H1 (cell line): Measurements from ENCODE around the gene CGN. TPM values are rescaled to one million over a fixed set of nuclear protein-coding genes. Genes with fewer than 3 reads are reported as not detected.

Experiments
- CTCF ChIA-PET: fragments of 300-600 bp; sonication (Branson Sonifier 250); formaldehyde crosslinking; loops from one replicate; lab custom pipeline; 2021; ENCODE audit not compliant: partially characterized antibody; lab: Charles Lee
- POLR2A ChIA-PET: fragments of 300-600 bp; sonication (Branson Sonifier 250); formaldehyde crosslinking; loops from one replicate; lab custom pipeline; 2021; ENCODE audit warnings: inconsistent platforms; ENCODE audit not compliant: partially characterized antibody; lab: Charles Lee
- DNase-seq, 2 experiments: peaks; one replicate each; pipeline versions ENCODE4 v3.0.0 to v3.0.0-alpha.2; 2010 to 2022; ENCODE audit warnings: low spot score in 2 of 2, low read depth in 1 of 2, mixed read lengths in 1 of 2
- FAIRE-seq: peaks from 2 replicates; lab custom pipeline; 2011; peaks lifted over from hg19 to GRCh38; lab: Jason Lieb, UNC
- H2AFZ ChIP-seq: 2 replicates; pipeline ENCODE4 v1.8.1; 2012; ENCODE audit warnings: low read length, inconsistent platforms
- H2AK5ac ChIP-seq: 2 replicates; pipeline ENCODE4 v1.6.1; 2013; ENCODE audit warnings: low read depth, low read length
- H2BK120ac ChIP-seq: replicated peaks from 2 replicates; pipeline ENCODE3; 2013; ENCODE audit warnings: low read depth, low read length, inconsistent platforms
- H2BK12ac ChIP-seq: 2 replicates; pipeline ENCODE4 v1.6.1; 2013; ENCODE audit warnings: low read depth, low read length
- H2BK15ac ChIP-seq: 2 replicates; pipeline ENCODE4 v1.6.1; 2013; ENCODE audit warnings: low read length
- H2BK20ac ChIP-seq: 2 replicates; pipeline ENCODE4 v1.6.1; 2013; ENCODE audit warnings: low read length
- H2BK5ac ChIP-seq: 2 replicates; pipeline ENCODE4 v1.6.1; 2013; ENCODE audit warnings: low read depth, low read length
- H3K14ac ChIP-seq: 2 replicates; pipeline ENCODE4 v1.6.1; 2013; ENCODE audit warnings: inconsistent platforms; ENCODE audit not compliant: insufficient read length
- H3K18ac ChIP-seq: 2 replicates; pipeline ENCODE4 v1.6.1; 2013; ENCODE audit warnings: low read length; ENCODE audit errors: extremely low read depth
- H3K23ac ChIP-seq: 2 replicates; pipeline ENCODE4 v1.6.1; 2013; ENCODE audit warnings: inconsistent platforms; ENCODE audit not compliant: insufficient read length
- H3K23me2 ChIP-seq: 2 replicates; pipeline ENCODE4 v1.6.1; 2013; ENCODE audit warnings: low read depth, low read length
- H3K27ac ChIP-seq: 2 replicates; pipeline ENCODE4 v1.6.1; 2011; ENCODE audit warnings: low read depth, low read length, inconsistent platforms
- H3K27me3 ChIP-seq, 4 experiments: replicated peaks in 1 of 4; 1 replicate in 1 of 4; 2 replicates in 3 of 4; pipeline versions ENCODE4 v1.6.1 to v1.8.1; 2011 to 2013; ENCODE audit warnings: low read length in 3 of 4, mild to moderate bottlenecking in 3 of 4, inconsistent platforms in 2 of 4, mixed read lengths in 2 of 4, moderate library complexity in 1 of 4; ENCODE audit not compliant: control insufficient read depth in 3 of 4, insufficient read depth in 3 of 4; ENCODE audit errors: extremely low read depth in 1 of 4
- H3K36me3 ChIP-seq, 4 experiments: 2 replicates each; pipeline versions ENCODE4 v1.6.1 to v1.8.1; 2011 to 2013; ENCODE audit warnings: mild to moderate bottlenecking in 4 of 4, low read length in 3 of 4, moderate library complexity in 2 of 4, control low read depth in 1 of 4, inconsistent platforms in 1 of 4; ENCODE audit not compliant: insufficient read depth in 4 of 4, control insufficient read depth in 2 of 4
- H3K4ac ChIP-seq: replicated peaks from 2 replicates; pipeline ENCODE3; 2013; ENCODE audit warnings: low read length, low read depth, mixed read lengths, inconsistent platforms; ENCODE audit not compliant: insufficient read length
- H3K4me1 ChIP-seq, 4 experiments: replicated peaks in 1 of 4; 1 replicate in 1 of 4; 2 replicates in 3 of 4; pipeline versions ENCODE4 v1.6.1 to v1.8.1; 2011 to 2013; ENCODE audit warnings: low read length in 3 of 4, inconsistent platforms in 2 of 4, mixed read lengths in 1 of 4; ENCODE audit not compliant: insufficient read depth in 4 of 4, control insufficient read depth in 3 of 4
- H3K4me2 ChIP-seq, 2 experiments: 2 replicates each; pipeline versions ENCODE4 v1.6.1 to v1.8.1; 2011 to 2013; ENCODE audit warnings: low read depth in 2 of 2, low read length in 2 of 2, control low read depth in 1 of 2, inconsistent platforms in 1 of 2, mild to moderate bottlenecking in 1 of 2; ENCODE audit not compliant: insufficient read depth in 1 of 2
- H3K4me3 ChIP-seq, 4 experiments: fragments of 200-600, 300-600 bp in 1 of 4; sonication (generic), shearing (Covaris generic), sonication (Bioruptor Twin) in 1 of 4; 2 replicates each; pipeline versions ENCODE4 v1.5.1 to v1.8.1; 2011 to 2016; ENCODE audit warnings: low read length in 4 of 4, low read depth in 3 of 4, control low read depth in 2 of 4, inconsistent platforms in 2 of 4, mild to moderate bottlenecking in 2 of 4, mixed read lengths in 1 of 4, moderate library complexity in 1 of 4; ENCODE audit not compliant: insufficient read depth in 2 of 4; ENCODE audit errors: extremely low read depth in 1 of 4
- H3K56ac ChIP-seq: replicated peaks from 2 replicates; pipeline ENCODE3; 2013; ENCODE audit warnings: low read depth, mild to moderate bottlenecking, mixed read lengths, low read length, inconsistent platforms; ENCODE audit not compliant: insufficient read length
- H3K79me1 ChIP-seq: 2 replicates; pipeline ENCODE4 v1.6.1; 2013; ENCODE audit warnings: low read depth, low read length, control low read depth
- H3K79me2 ChIP-seq, 2 experiments: 2 replicates each; pipeline versions ENCODE4 v1.6.1 to v1.8.1; 2012 to 2013; ENCODE audit warnings: low read length in 2 of 2, mild to moderate bottlenecking in 2 of 2, inconsistent platforms in 1 of 2; ENCODE audit not compliant: insufficient read depth in 2 of 2, control insufficient read depth in 1 of 2
- H3K9ac ChIP-seq, 4 experiments: replicated peaks in 1 of 4; 1 replicate in 1 of 4; 2 replicates in 3 of 4; pipeline versions ENCODE4 v1.6.1 to v1.8.1; 2011 to 2013; ENCODE audit warnings: low read depth in 3 of 4, low read length in 3 of 4, control low read depth in 2 of 4, mild to moderate bottlenecking in 2 of 4, moderate library complexity in 2 of 4, inconsistent platforms in 1 of 4; ENCODE audit errors: extremely low read depth in 1 of 4
- H3K9me3 ChIP-seq, 2 experiments: 2 replicates each; pipeline versions ENCODE4 v1.6.1 to v1.8.1; 2012 to 2013; ENCODE audit warnings: mild to moderate bottlenecking in 2 of 2, moderate library complexity in 2 of 2, control low read depth in 1 of 2, inconsistent platforms in 1 of 2, low read depth in 1 of 2, low read length in 1 of 2, mixed read lengths in 1 of 2; ENCODE audit not compliant: insufficient read depth in 2 of 2
- H4K20me1 ChIP-seq, 2 experiments: replicated peaks in 1 of 2; 2 replicates each; pipeline versions ENCODE3 to v1.8.1; 2011 to 2013; ENCODE audit warnings: inconsistent platforms in 2 of 2, low read length in 2 of 2, mild to moderate bottlenecking in 1 of 2; ENCODE audit not compliant: insufficient read depth in 2 of 2, control insufficient read depth in 1 of 2
- H4K5ac ChIP-seq: 2 replicates; pipeline ENCODE4 v1.6.1; 2013; ENCODE audit warnings: low read length, low read depth, mixed read lengths, inconsistent platforms; ENCODE audit not compliant: insufficient read length
- H4K8ac ChIP-seq: 2 replicates; pipeline ENCODE4 v1.8.0; 2013; ENCODE audit warnings: mild to moderate bottlenecking, moderate library complexity, low read length, inconsistent platforms; ENCODE audit not compliant: insufficient read depth; ENCODE audit errors: extremely low read depth
- H4K91ac ChIP-seq: replicated peaks from 2 replicates; pipeline ENCODE3; 2013; ENCODE audit warnings: low read length, mixed read lengths, inconsistent platforms; ENCODE audit not compliant: insufficient read length
- JUN ChIP-seq: IDR thresholded peaks from 2 replicates; pipeline ENCODE4 v1.6.1; 2011; ENCODE audit warnings: low read depth, mild to moderate bottlenecking, improper control_type of control experiment, low read length
- WGBS, 2 experiments: shearing (Covaris generic) in 1 of 2; methylation state at CpG; one replicate each; pipeline versions ENCODE4 v1.1.6 to v1.1.7; 2013 to 2015; ENCODE audit warnings: low lambda C conversion rate in 2 of 2, mixed read lengths in 2 of 2, inconsistent platforms in 1 of 2, low coverage in 1 of 2, missing lambda C conversion rate in 1 of 2; ENCODE audit not compliant: insufficient replicate concordance in 2 of 2, insufficient coverage in 1 of 2, insufficient read length in 1 of 2; ENCODE audit errors: extremely low coverage in 1 of 2, missing lambda C conversion rate in 1 of 2; 5-methylcytosine and 5-hydroxymethylcytosine counted together
- polyA plus RNA-seq, 7 experiments: library from polyadenylated mRNA; depleted of rRNA in 3 of 7; stranded (reverse) in 5 of 7; unstranded in 2 of 7; fragments of >200 nt in 5 of 7; fragments of 200-250 nt in 2 of 7; gene quantifications; 1 replicate in 5 of 7; 2 replicates in 1 of 7; 4 replicates in 1 of 7; pipeline versions ENCODE4 v1.2.1 to v1.2.3, GENCODE V29; 2011 to 2013; ENCODE audit warnings: missing spikeins in 2 of 7, mixed read lengths in 2 of 7
- total RNA-seq: library from RNA; stranded (reverse); fragmentation: NEBNext Ultra II Directional; extraction: Animal tissue kit (Norgen Biotek cat#: 25700); gene quantifications from 2 replicates; pipeline ENCODE4 v1.2.1, GENCODE V29; 2021

The CGN gene
- total and polyA plus RNA-seq, 2 of the 8 experiments (the other 6 are each of a cell fraction or from before 2014, with no cell fraction given), result 15.9 to 52.7 TPM

GRCh38 chr1:151546011-151546925, 35.1 kb downstream of the CGN start:
- Histone ChIP-seq H3K27me3 (no peaks in the 10 kb centered on the region), H3K4ac (no peak overlapping the region), H3K4me1 (peaks cover 6 to 14% (median 11%) of the 10 kb centered on the region in 4 experiments), H3K18ac (no peak overlapping the region), H2BK20ac (no peak overlapping the region), H3K9me3 (no peaks in the 10 kb centered on the region), H2BK15ac (no peak overlapping the region), H2AK5ac (no peak overlapping the region), H2BK120ac (no peak overlapping the region), H4K91ac (no peak overlapping the region), H3K4me3 (0 out of 8 replicates have a peak overlapping the region, but pooled peaks of 1 of the 4 experiments have one; percentile 5), H3K23ac (no peak overlapping the region), H3K56ac (no peak overlapping the region), H3K27ac (peak overlapping the region; percentile 65; the same call in 1 of the 2 replicates), H3K14ac (no peak overlapping the region), H3K23me2 (peaks cover 1% of the 10 kb centered on the region; the same call in 1 of the 2 replicates), H2AFZ (no peak overlapping the region), H4K20me1 (peaks cover 0 to 3% of the 10 kb centered on the region in 2 experiments), H3K79me2 (peaks cover 0 to 45% of the 10 kb centered on the region in 2 experiments; a peak in 2 of 4 replicates), H3K36me3 (no peaks in the 10 kb centered on the region), H2BK5ac (0 out of 2 replicates have a peak overlapping the region, but pooled peaks have one; percentile 92), H4K8ac (no peak overlapping the region), H3K79me1 (no peaks in the 10 kb centered on the region; the same call in 1 of the 2 replicates), H4K5ac (no peak overlapping the region), H2BK12ac (no peak overlapping the region), H3K9ac (no peak overlapping the region), H3K4me2 (peak overlapping the region in 1 of 2 experiments; percentile 56; a peak in 1 of 4 replicates)
- DNase-seq (no peak), FAIRE-seq (no peak)
- ChIA-PET POLR2A (interaction anchor here (1.4 to 18.0 kb wide), 3 partner anchors 29 to 254 kb away, joined by 3 to 283 read pairs (median 4); partner anchors contain the start of gene CGN), CTCF (no interaction called here)
- 92% methylated on average over 4 of the region's 4 CpGs; no CpG with 5 or more reads in 1 of the 2 experiments for WGBS, 2 experiments
- TF ChIP-seq JUN, result no peak
